Measurements from ENCODE around the gene CRYZ. TPM values are rescaled to one million over a fixed set of nuclear protein-coding genes. Genes with fewer than 3 reads are reported as not detected.
"Not testable (repeated sequence)": the region's sequence is repeated elsewhere in the genome, so short reads cannot be mapped to it uniquely, and the experiment has no call there.

Gene CRYZ
- total RNA-seq, 1 donor from 2014 or later, result 31.8 TPM

DNA sequence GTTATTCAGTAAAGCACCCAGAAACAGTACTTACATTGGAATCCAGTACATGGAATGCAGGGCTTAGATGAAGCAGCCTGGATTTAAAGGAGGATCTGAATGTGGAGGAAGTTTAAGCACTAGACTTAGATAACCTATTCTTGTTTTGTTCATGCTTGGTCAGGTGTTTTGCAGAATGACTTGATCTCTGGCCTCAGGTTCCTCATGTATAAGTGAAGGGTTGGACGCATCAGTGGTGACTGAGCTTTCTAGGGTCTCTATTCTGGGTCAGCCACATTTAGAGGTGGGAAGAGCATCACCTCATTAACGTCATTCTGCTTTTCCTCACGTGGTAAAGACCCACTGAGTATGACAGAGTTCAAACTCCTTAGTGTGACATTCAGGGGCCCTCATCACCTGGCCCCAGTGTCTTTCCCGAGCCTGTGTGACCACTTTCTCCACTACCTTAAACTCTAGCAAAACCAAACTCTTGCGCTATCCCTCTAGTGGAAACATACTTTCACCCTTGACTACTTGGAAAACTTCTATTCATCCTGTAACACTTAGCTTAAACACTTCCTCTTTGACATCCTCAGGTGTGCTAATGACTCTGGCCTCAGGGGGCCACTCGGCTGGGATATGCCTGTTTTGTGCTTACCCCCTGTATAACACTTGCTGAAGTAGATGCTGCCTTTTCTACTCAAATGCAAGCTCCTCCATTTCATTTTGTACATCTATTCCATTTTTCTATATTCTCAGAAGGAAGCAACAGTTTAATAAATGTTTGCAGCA is 58.4 kb downstream of the CRYZ start:
- peaks cover 9% of the 10 kb centered on the region for H3K9me3 Mint-ChIP-seq
- H3K27me3 Mint-ChIP-seq, result peaks cover 23% of the 10 kb centered on the region
- peak; percentile 31 for ATAC-seq (ENCODE audit: low read depth)
- H3K36me3 Mint-ChIP-seq (ENCODE audit: low read depth), result no peaks in the 10 kb centered on the region
- CTCF ChIA-PET, result interaction anchor here (1.3 kb wide), 1 partner anchor 16 kb away, joined by 3 read pairs; no protein-coding TSS in a partner anchor
- H3K4me3 Mint-ChIP-seq, result no peak overlapping the region
- H3K27ac Mint-ChIP-seq, result no peak overlapping the region
- intact Hi-C loops (cut with micrococcal nuclease), result loop anchor here (1.0 kb wide), 1 partner anchor 22 kb away; no protein-coding TSS in a partner anchor
- no peak for DNase-seq
- POLR2A ChIA-PET, result no interaction called here
- H3K4me1 Mint-ChIP-seq, result peaks cover 20% of the 10 kb centered on the region
- TF ChIP-seq, protein P1, sequence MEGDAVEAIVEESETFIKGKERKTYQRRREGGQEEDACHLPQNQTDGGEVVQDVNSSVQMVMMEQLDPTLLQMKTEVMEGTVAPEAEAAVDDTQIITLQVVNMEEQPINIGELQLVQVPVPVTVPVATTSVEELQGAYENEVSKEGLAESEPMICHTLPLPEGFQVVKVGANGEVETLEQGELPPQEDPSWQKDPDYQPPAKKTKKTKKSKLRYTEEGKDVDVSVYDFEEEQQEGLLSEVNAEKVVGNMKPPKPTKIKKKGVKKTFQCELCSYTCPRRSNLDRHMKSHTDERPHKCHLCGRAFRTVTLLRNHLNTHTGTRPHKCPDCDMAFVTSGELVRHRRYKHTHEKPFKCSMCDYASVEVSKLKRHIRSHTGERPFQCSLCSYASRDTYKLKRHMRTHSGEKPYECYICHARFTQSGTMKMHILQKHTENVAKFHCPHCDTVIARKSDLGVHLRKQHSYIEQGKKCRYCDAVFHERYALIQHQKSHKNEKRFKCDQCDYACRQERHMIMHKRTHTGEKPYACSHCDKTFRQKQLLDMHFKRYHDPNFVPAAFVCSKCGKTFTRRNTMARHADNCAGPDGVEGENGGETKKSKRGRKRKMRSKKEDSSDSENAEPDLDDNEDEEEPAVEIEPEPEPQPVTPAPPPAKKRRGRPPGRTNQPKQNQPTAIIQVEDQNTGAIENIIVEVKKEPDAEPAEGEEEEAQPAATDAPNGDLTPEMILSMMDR (IDR thresholded peaks at IDR 0.05), result no peak

- ChIA-PET POLR2A (no interaction called here), CTCF (interaction anchor here (0.5 to 1.3 kb wide), 2 partner anchors 17 to 34 kb away, joined by 3 read pairs; no protein-coding TSS in a partner anchor)
- TF ChIP-seq, protein P1 (IDR thresholded peaks at IDR 0.05), result no peak
- DNase-seq (no peak), ATAC-seq (ENCODE audit: low read depth) (peak; percentile 21)
- Mint-ChIP-seq H3K4me1 (peaks cover 20% of the 10 kb centered on the region), H3K27ac (no peak within 1 kb of the TSS), H3K27me3 (peaks cover 23% of the 10 kb centered on the region), H3K4me3 (peak within 1 kb of the TSS; percentile 53), H3K9me3 (peaks cover 9% of the 10 kb centered on the region), H3K36me3 (ENCODE audit: low read depth) (no peaks in the 10 kb centered on the region)
- intact Hi-C loops (cut with micrococcal nuclease), result loop anchor here (1.0 kb wide), 1 partner anchor 21 kb away; no protein-coding TSS in a partner anchor
These were observed 59.3 kb downstream of the CRYZ start, which contains the start of gene ERICH3 for GRCh38 chr1:74673351-74674111. Gene ERICH3 (minus strand): TSS chr1:74673792. CDS start chr1:74673519, 273 bp downstream.

GRCh38 chr1:74670866-74671265 is 62.0 kb downstream of the CRYZ start:
- ATAC-seq (ENCODE audit: low read depth); POLR2A ChIA-PET; H3K4me3 Mint-ChIP-seq; H3K27ac Mint-ChIP-seq; DNase-seq; H3K9me3 Mint-ChIP-seq; H3K36me3 Mint-ChIP-seq (ENCODE audit: low read depth); CTCF ChIA-PET; intact Hi-C loops (cut with micrococcal nuclease): not testable (repeated sequence)
- H3K4me1 Mint-ChIP-seq, result peaks cover 20% of the 10 kb centered on the region
- peaks cover 26% of the 10 kb centered on the region for H3K27me3 Mint-ChIP-seq

Other genes with a start within 250 kb of the CRYZ start
- gene LRRC53, start 220.4 kb downstream of the CRYZ start, total RNA-seq, result not detected in 2 replicates
- 0.44 and 0.49 TPM in 2 replicates for gene ERICH3, start 59.3 kb downstream of the CRYZ start, total RNA-seq
- 26.9 and 32.6 TPM in 2 replicates for gene TYW3, start 102 bp upstream of the CRYZ start, total RNA-seq